ENCODE results near the gene SPAG7.

Gene SPAG7, protein sequence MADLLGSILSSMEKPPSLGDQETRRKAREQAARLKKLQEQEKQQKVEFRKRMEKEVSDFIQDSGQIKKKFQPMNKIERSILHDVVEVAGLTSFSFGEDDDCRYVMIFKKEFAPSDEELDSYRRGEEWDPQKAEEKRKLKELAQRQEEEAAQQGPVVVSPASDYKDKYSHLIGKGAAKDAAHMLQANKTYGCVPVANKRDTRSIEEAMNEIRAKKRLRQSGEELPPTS

GRCh38 chr17:4967539-4968485 is at the start of gene SPAG7:
Gene SPAG7, minus strand, starts transcription at chr17:4967817. Its CDS starts 13 bp downstream, at chr17:4967804.
- H3K27me3 Mint-ChIP-seq (ENCODE audit: low read depth): no peaks in the 10 kb centered on the region
- peaks cover 30% of the 10 kb centered on the region for H3K36me3 Mint-ChIP-seq (ENCODE audit: low read depth)
- no peaks in the 10 kb centered on the region for H3K9me3 Mint-ChIP-seq
- no peak within 1 kb of the TSS for H3K27ac Mint-ChIP-seq
- peak; percentile 94 for DNase-seq (ENCODE audit: low spot score)
- H3K4me1 Mint-ChIP-seq (ENCODE audit: low read depth): peaks cover 6% of the 10 kb centered on the region
- H3K4me3 Mint-ChIP-seq: no peak within 1 kb of the TSS

DNA sequence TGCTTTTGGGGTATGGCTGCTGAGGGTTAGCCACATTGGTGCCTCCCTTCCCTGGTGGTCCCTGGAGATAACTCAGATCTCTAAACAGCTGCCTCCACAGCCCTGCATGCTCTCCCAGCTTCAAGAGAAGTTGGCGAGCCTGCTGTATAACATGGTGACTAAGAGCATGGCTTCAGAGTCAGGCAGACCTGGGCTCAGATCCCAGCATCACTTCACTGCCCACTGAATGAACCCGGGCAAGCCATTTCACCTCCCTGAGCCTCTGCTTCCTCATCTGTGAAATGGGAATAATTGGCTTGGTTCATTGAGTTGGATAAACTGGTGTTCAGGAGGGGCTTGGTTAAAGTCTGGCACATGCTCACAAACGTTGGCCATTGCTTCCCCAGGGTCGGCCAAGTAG is 46.7 kb upstream of the SPAG7 start:
- Mint-ChIP-seq H3K27me3 (ENCODE audit: low read depth) (no peaks in the 10 kb centered on the region), H3K27ac (no peak overlapping the region), H3K36me3 (ENCODE audit: low read depth) (peaks cover 34% of the 10 kb centered on the region), H3K4me1 (ENCODE audit: low read depth) (peaks cover 15% of the 10 kb centered on the region), H3K4me3 (no peak overlapping the region), H3K9me3 (no peaks in the 10 kb centered on the region)
- no peak for DNase-seq (ENCODE audit: low spot score)

DNA sequence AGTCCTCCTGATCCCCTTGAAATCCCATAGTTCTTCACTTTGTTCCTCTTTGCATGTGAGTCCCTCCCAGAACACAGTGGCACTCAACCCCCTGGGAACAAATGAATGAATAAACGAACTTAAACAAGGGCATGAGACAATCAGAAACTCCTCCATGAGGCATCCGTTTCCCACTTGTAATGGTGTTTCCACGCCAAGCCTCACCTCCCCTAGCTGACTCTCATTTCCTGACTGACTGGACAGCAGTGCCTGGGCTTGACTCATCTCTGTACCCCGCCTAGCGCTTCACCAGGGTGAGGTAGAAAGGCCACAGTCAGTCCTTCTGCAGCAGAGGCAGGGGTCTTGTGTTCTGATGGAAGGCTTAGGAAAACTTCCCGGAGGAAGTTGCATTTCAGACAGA is 44.3 kb upstream of the SPAG7 start:
- no peaks in the 10 kb centered on the region for H3K27me3 Mint-ChIP-seq (ENCODE audit: low read depth)
- peak; percentile 50 for DNase-seq (ENCODE audit: low spot score)
- peaks cover 37% of the 10 kb centered on the region for H3K36me3 Mint-ChIP-seq (ENCODE audit: low read depth)
- peak overlapping the region; percentile 37 for H3K27ac Mint-ChIP-seq
- peaks cover 11% of the 10 kb centered on the region for H3K4me1 Mint-ChIP-seq (ENCODE audit: low read depth)
- no peak overlapping the region for H3K4me3 Mint-ChIP-seq
- H3K9me3 Mint-ChIP-seq: no peaks in the 10 kb centered on the region

DNA sequence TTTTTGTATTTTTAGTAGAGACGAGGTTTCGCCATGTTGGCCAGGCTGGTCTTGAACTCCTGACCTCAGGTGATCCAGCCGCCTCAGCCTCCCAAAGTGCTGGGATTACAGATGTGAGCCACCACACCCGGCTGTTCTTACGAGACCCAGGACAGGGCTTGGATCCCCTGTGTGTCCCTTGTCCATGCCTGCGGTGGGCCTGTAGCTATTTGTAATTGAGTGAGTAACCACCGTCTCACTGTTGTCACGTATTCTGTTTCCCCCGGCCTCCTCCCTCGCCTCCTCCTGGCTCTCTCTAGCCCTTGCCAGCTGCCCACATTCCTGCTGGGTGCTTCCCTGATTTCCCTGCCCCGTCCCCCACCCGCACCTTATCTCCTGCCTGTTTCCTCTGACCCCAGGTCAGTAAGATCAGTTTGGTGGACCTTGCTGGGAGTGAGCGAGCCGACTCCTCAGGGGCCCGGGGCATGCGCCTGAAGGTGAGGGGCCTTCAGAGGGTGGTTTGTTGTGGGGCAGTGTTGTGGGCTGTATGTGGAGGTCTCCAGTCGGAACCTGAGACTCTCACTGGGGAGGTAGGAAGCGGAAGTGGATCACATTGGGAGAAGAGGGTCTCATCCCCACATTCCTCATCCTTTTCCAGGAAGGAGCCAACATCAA is 35.7 kb upstream of the SPAG7 start:
- Mint-ChIP-seq H3K4me3 (no peak overlapping the region), H3K4me1 (ENCODE audit: low read depth) (peaks cover 10% of the 10 kb centered on the region), H3K9me3 (no peaks in the 10 kb centered on the region), H3K27me3 (ENCODE audit: low read depth) (no peaks in the 10 kb centered on the region), H3K27ac (no peak overlapping the region), H3K36me3 (ENCODE audit: low read depth) (peaks cover 45% of the 10 kb centered on the region)
- no peak for DNase-seq (ENCODE audit: low spot score)

- Mint-ChIP-seq H3K27ac (no peak overlapping the region), H3K4me3 (no peak overlapping the region), H3K27me3 (ENCODE audit: low read depth) (no peaks in the 10 kb centered on the region), H3K4me1 (ENCODE audit: low read depth) (peaks cover 10% of the 10 kb centered on the region), H3K9me3 (no peaks in the 10 kb centered on the region), H3K36me3 (ENCODE audit: low read depth) (peaks cover 39% of the 10 kb centered on the region)
- DNase-seq (ENCODE audit: low spot score): no peak
Observed at GRCh38 chr17:5002121-5002788, 34.6 kb upstream of the SPAG7 start.

GRCh38 chr17:5000237-5000639 is 32.6 kb upstream of the SPAG7 start:
- DNase-seq (ENCODE audit: low spot score): no peak
- Mint-ChIP-seq H3K4me3 (no peak overlapping the region), H3K27me3 (ENCODE audit: low read depth) (no peaks in the 10 kb centered on the region), H3K9me3 (no peaks in the 10 kb centered on the region), H3K36me3 (ENCODE audit: low read depth) (peaks cover 30% of the 10 kb centered on the region), H3K27ac (no peak overlapping the region), H3K4me1 (ENCODE audit: low read depth) (peaks cover 14% of the 10 kb centered on the region)

DNA sequence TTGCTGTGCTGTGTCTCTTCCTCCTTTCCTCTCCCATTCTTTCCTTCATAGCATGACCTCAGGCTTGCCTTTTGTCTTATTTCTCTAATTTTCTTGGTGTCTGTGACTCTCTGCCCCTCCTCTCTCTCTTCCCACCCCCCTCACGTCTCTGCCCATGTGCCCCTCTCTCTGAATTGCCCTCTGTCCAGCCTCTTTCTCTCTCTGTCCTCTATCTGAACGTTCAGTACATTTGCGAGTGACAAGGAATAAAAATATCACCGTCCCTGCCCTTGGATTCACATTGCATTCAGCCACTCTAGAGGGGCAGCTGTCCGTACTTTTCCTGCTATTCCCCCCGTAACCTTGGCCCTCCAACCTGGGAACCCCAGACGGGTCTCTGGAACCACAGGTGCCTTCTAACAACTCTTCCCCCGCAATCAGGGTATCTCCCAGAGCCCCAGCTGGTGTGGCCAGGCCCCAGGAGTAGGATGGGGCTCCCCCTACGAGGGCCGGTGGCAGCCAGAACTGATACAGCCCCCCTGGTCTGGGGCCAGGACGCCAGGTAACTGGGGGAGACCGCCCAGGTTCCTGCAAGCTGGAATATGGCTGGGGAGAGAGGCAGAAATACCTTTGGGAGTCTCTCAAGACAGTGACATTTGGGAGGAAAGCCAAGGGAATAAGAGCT is 31.9 kb upstream of the SPAG7 start:
- no peak for DNase-seq (ENCODE audit: low spot score)
- Mint-ChIP-seq H3K27ac (peak overlapping the region; percentile 38), H3K9me3 (no peaks in the 10 kb centered on the region), H3K4me3 (peak overlapping the region; percentile 89), H3K27me3 (ENCODE audit: low read depth) (no peaks in the 10 kb centered on the region), H3K36me3 (ENCODE audit: low read depth) (peaks cover 23% of the 10 kb centered on the region), H3K4me1 (ENCODE audit: low read depth) (peaks cover 18% of the 10 kb centered on the region)

DNA sequence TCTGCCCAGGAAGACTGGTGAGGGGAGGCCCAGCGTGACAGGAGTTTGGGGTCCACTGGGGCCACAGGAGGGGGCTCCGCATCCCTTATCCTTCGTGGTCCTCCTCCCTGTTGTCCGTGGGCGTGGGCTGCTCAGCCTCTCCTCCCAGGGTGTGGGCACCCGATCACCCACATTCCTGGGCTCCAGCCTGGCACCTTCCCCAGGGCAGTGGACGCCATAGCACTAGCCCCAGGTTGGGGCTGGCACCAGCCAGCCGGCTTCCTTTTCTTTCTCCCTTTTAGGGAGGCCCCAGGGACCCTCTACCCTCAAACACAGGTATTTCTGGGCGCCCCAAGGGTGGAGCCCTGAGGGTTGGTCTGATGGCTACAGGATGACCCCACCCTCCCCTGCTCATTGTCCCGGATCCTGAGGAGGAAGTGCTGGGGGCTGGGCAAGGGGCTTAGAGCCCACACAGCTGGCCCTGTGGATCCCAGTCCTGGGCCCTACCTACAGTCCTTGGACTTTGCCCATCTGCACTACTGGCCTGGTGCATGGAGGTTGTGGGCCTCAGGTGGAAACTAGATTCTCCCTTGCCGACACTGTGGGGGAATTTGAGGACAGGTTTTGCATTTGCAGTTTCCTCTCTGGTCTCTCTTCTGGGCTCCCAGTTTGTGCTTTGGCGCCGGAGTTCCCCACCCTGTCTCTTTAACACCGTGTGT is 31.3 kb upstream of the SPAG7 start:
- no peaks in the 10 kb centered on the region for H3K9me3 Mint-ChIP-seq
- H3K27ac Mint-ChIP-seq: peak overlapping the region; percentile 38
- H3K27me3 Mint-ChIP-seq (ENCODE audit: low read depth): no peaks in the 10 kb centered on the region
- no peak for DNase-seq (ENCODE audit: low spot score)
- peaks cover 18% of the 10 kb centered on the region for H3K4me1 Mint-ChIP-seq (ENCODE audit: low read depth)
- peaks cover 16% of the 10 kb centered on the region for H3K36me3 Mint-ChIP-seq (ENCODE audit: low read depth)
- H3K4me3 Mint-ChIP-seq: peak overlapping the region; percentile 89

- no peak for DNase-seq (ENCODE audit: low spot score)
- Mint-ChIP-seq H3K9me3 (no peaks in the 10 kb centered on the region), H3K27me3 (ENCODE audit: low read depth) (no peaks in the 10 kb centered on the region), H3K36me3 (ENCODE audit: low read depth) (peaks cover 11% of the 10 kb centered on the region), H3K4me1 (ENCODE audit: low read depth) (peaks cover 18% of the 10 kb centered on the region), H3K4me3 (peak overlapping the region; percentile 89), H3K27ac (peak overlapping the region; percentile 63)
Observed at GRCh38 chr17:4998027-4998731, 30.6 kb upstream of the SPAG7 start.

DNA sequence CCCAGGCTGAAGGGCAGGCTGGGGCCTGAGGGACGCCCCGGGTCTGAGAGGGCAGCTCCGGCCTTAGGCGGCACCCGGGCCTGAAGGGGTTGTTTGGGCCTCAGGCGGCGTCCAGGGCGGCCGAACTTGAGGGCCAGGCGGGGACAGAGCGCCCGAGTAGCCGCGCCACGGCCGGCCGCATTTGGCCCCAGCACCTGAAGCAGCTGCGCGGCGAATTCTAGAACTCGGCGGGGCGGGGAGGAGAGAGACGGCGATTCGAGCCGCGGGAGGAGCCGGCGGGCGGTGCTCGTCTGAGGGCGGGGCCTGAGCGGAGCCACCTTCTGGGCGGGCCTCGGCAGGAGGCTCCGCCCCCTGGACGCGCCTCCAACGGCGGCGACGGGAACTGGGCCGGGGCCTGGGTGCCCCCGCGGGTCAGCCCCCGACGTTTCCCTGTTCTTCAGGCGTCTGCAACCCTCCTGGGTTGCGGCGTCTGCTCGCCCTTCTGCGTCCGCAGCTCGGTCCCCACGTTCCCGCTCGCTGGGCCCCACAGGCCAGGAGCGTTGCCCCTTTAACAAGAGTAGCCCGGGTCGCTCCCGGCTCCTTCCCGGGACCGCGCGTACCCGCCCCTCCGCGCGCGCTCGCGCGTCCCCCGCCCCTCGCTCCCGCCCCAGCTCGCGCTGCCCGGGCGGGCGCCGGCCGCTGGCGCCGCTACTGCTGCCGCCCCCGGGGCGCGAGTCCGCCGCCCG is 29.8 kb upstream of the SPAG7 start, which contains the start of the genes INCA1 and KIF1C:
TSS of gene INCA1 (minus strand) at position 221 of the 725 bp plus-strand sequence. CDS start 3,085 bp downstream, outside the sequence.
TSS of gene KIF1C (plus strand) at position 649 of the 725 bp plus-strand sequence. CDS start 2,297 bp downstream, outside the sequence.
- Mint-ChIP-seq H3K27ac (peak within 1 kb of the TSS; percentile 72), H3K4me3 (peak within 1 kb of the TSS; percentile 89), H3K4me1 (ENCODE audit: low read depth) (peaks cover 18% of the 10 kb centered on the region), H3K27me3 (ENCODE audit: low read depth) (no peaks in the 10 kb centered on the region), H3K36me3 (ENCODE audit: low read depth) (peaks cover 11% of the 10 kb centered on the region), H3K9me3 (no peaks in the 10 kb centered on the region)
- DNase-seq (ENCODE audit: low spot score): peak; percentile 90

GRCh38 chr17:4994081-4994595 is 26.5 kb upstream of the SPAG7 start:
- peaks cover 17% of the 10 kb centered on the region for H3K4me1 Mint-ChIP-seq (ENCODE audit: low read depth)
- H3K27ac Mint-ChIP-seq: no peak overlapping the region
- H3K9me3 Mint-ChIP-seq: no peaks in the 10 kb centered on the region
- no peaks in the 10 kb centered on the region for H3K27me3 Mint-ChIP-seq (ENCODE audit: low read depth)
- peaks cover 4% of the 10 kb centered on the region for H3K36me3 Mint-ChIP-seq (ENCODE audit: low read depth)
- no peak overlapping the region for H3K4me3 Mint-ChIP-seq
- no peak for DNase-seq (ENCODE audit: low spot score)

All from T-helper 2 cell treated with Interferon-gamma antibody and Interleukin-4, amounts not matched to agents 5 μg/mL and 100 μg/mL, for 36 hours (primary cell).